Panc1 (cell line): ENCODE results near the gene DTYMK.

Experiments used
- POLR2AphosphoS5 ChIP-seq: IDR thresholded peaks from 2 replicates; pipeline ENCODE4 v1.6.1; 2012; ENCODE audit warnings: mild to moderate bottlenecking, low read depth, low read length, moderate library complexity
- SIN3A ChIP-seq: IDR thresholded peaks from 2 replicates; pipeline ENCODE4 v1.6.1; 2012; ENCODE audit warnings: low read depth, mild to moderate bottlenecking, low read length, moderate library complexity, borderline replicate concordance; ENCODE audit not compliant: insufficient read depth
- TCF7L2 ChIP-seq: IDR thresholded peaks from 2 replicates; pipeline ENCODE4 v1.6.1; 2011; ENCODE audit warnings: mild to moderate bottlenecking, low read depth, low read length, inconsistent platforms
- TF ChIP-seq, protein P1 (sequence below): fragments of 450-650 bp; IDR thresholded peaks from 2 replicates; pipeline ENCODE4 v1.5.1; 2017; ENCODE audit warnings: mild to moderate bottlenecking
- TF ChIP-seq, protein P2 (sequence below), 2 experiments: IDR thresholded peaks; 2 replicates each; pipeline ENCODE4 v1.6.1; 2011 to 2012; ENCODE audit warnings: low read depth in 2 of 2, control low read depth in 1 of 2, low read length in 1 of 2, mild to moderate bottlenecking in 1 of 2, moderate library complexity in 1 of 2; ENCODE audit not compliant: insufficient read depth in 1 of 2

DNA sequence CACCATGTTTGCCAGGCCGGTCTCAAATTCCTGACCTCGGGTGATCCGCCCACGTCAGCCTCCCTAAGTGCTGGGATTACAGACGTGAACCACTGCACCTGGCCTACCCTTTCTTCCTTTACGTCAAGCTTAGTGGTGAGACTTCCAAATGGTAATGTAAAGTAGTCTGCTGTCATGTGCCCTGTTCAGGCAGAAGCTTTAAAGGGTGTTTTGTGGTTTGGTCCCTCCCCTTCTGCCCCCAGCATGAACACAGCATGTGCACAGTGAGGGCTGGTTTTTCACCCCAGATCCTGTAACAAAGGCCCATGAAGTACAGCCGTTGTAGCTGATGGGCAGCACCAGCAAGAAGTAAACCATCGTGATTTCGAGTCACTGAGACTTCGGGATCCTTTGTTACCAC is 2.7 kb upstream of the DTYMK start:
- TF ChIP-seq, protein P1, sequence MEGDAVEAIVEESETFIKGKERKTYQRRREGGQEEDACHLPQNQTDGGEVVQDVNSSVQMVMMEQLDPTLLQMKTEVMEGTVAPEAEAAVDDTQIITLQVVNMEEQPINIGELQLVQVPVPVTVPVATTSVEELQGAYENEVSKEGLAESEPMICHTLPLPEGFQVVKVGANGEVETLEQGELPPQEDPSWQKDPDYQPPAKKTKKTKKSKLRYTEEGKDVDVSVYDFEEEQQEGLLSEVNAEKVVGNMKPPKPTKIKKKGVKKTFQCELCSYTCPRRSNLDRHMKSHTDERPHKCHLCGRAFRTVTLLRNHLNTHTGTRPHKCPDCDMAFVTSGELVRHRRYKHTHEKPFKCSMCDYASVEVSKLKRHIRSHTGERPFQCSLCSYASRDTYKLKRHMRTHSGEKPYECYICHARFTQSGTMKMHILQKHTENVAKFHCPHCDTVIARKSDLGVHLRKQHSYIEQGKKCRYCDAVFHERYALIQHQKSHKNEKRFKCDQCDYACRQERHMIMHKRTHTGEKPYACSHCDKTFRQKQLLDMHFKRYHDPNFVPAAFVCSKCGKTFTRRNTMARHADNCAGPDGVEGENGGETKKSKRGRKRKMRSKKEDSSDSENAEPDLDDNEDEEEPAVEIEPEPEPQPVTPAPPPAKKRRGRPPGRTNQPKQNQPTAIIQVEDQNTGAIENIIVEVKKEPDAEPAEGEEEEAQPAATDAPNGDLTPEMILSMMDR = no peak
- TF ChIP-seq, protein P2, sequence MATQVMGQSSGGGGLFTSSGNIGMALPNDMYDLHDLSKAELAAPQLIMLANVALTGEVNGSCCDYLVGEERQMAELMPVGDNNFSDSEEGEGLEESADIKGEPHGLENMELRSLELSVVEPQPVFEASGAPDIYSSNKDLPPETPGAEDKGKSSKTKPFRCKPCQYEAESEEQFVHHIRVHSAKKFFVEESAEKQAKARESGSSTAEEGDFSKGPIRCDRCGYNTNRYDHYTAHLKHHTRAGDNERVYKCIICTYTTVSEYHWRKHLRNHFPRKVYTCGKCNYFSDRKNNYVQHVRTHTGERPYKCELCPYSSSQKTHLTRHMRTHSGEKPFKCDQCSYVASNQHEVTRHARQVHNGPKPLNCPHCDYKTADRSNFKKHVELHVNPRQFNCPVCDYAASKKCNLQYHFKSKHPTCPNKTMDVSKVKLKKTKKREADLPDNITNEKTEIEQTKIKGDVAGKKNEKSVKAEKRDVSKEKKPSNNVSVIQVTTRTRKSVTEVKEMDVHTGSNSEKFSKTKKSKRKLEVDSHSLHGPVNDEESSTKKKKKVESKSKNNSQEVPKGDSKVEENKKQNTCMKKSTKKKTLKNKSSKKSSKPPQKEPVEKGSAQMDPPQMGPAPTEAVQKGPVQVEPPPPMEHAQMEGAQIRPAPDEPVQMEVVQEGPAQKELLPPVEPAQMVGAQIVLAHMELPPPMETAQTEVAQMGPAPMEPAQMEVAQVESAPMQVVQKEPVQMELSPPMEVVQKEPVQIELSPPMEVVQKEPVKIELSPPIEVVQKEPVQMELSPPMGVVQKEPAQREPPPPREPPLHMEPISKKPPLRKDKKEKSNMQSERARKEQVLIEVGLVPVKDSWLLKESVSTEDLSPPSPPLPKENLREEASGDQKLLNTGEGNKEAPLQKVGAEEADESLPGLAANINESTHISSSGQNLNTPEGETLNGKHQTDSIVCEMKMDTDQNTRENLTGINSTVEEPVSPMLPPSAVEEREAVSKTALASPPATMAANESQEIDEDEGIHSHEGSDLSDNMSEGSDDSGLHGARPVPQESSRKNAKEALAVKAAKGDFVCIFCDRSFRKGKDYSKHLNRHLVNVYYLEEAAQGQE (IDR thresholded peaks at IDR 0.05; ENCODE audit: insufficient read depth in 1 of 2, low read depth in 2 of 2, low read length in 1 of 2) = no peak
- TF ChIP-seq TCF7L2 (no peak), POLR2AphosphoS5 (no peak), SIN3A (no peak)
